Muscle of leg (tissue), 11 donors: ENCODE data around the gene CXCL1. TPM values are rescaled to one million over a fixed set of nuclear protein-coding genes. Genes with fewer than 3 reads are reported as not detected.

ENCODE experiments used
- DNase-seq: peaks from one replicate; pipeline ENCODE4 v3.0.0; 2013
- H3K27ac ChIP-seq: one replicate; pipeline ENCODE4 v1.5.1; 2013; ENCODE audit warnings: mild to moderate bottlenecking, low read length, control low read depth
- H3K27me3 ChIP-seq: one replicate; pipeline ENCODE4 v1.6.1; 2013; ENCODE audit warnings: low read length; ENCODE audit not compliant: control insufficient read depth, insufficient read depth
- H3K36me3 ChIP-seq: one replicate; pipeline ENCODE4 v1.6.1; 2013; ENCODE audit warnings: low read length; ENCODE audit not compliant: control insufficient read depth, insufficient read depth
- H3K4me1 ChIP-seq: one replicate; pipeline ENCODE4 v1.6.1; 2013; ENCODE audit warnings: low read length; ENCODE audit not compliant: control insufficient read depth, insufficient read depth
- H3K4me3 ChIP-seq: one replicate; pipeline ENCODE4 v1.5.1; 2013; ENCODE audit warnings: low read length, control low read depth
- H3K9me3 ChIP-seq: replicated peaks from 2 replicates; pipeline ENCODE4 v1.6.1; 2013; ENCODE audit warnings: low read depth, low read length; ENCODE audit not compliant: control insufficient read depth
- WGBS: methylation state at CpG from one replicate; pipeline ENCODE4 v1.1.5; 2013; ENCODE audit warnings: missing lambda C conversion rate; ENCODE audit not compliant: insufficient coverage; 5-methylcytosine and 5-hydroxymethylcytosine counted together
- polyA plus RNA-seq, 8 donors: library from polyadenylated mRNA; unstranded; fragments of 120-200 nt; gene quantifications; one replicate each; pipeline versions ENCODE4 v1.2.1 to v1.2.3, GENCODE V29; 2013; ENCODE audit warnings: inconsistent platforms in 1 of 8, low replicate concordance in 1 of 8; ENCODE audit not compliant: insufficient read length in 8 of 8, insufficient read depth in 1 of 8
- total RNA-seq: library from RNA; stranded (reverse); fragments of 120-200 nt; gene quantifications from one replicate; pipeline ENCODE4 v1.2.4, GENCODE V29; 2013

The CXCL1 gene
- total and polyA plus RNA-seq, 9 donors = 0.13 to 1.2 (median 0.33) TPM; not detected in 1

DNA sequence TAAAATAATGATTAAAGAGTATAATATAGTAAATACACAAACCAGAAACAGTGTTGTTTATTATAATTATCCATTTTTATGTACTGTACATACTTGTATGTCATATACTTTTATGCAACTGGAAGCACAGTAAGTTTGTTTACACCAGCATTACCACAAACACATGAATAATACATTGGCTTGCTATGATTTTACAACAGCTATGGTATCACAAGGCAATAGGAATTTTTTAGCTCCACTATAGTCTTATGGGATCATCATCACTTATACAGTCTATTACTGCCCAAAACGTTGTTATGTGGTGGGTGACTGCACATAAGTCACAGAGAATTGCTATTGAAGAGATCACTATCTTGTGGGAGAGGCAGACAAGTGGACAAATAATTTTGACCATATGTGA lies 17.9 kb upstream of the CXCL1 start:
- no peaks in the 10 kb centered on the region for H3K36me3 ChIP-seq
- no peak for DNase-seq
- H3K4me3 ChIP-seq = no peak overlapping the region
- peaks cover 5% of the 10 kb centered on the region for H3K4me1 ChIP-seq
- H3K27ac ChIP-seq = no peak overlapping the region
- H3K27me3 ChIP-seq = peaks cover 6% of the 10 kb centered on the region
- no CpG with 5 or more reads among the region's 1 CpG for WGBS
- no peaks in the 10 kb centered on the region for H3K9me3 ChIP-seq

DNA sequence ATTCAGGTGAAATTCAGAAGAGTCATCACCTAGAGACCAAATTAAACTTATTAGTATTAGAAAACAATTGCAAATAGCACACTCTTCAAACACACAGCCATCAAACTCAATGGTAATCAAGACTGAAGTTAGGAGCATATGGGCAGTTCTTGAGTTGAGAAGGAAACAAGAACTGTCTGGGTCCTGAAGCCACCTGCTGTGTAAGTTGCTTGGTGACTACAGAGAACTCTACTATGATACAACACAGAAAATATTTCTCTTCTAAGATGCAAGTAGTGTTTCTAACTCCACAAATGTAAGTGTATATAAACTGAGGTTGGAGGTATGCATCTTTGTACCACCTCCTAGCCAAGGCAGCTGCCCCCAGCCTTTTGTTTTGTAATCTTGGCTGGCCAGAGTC lies 16.4 kb upstream of the CXCL1 start:
- Histone ChIP-seq H3K27ac (no peak overlapping the region), H3K36me3 (no peaks in the 10 kb centered on the region), H3K4me3 (no peak overlapping the region), H3K27me3 (peaks cover 6% of the 10 kb centered on the region), H3K9me3 (no peaks in the 10 kb centered on the region), H3K4me1 (peaks cover 5% of the 10 kb centered on the region)
- DNase-seq = no peak

DNA sequence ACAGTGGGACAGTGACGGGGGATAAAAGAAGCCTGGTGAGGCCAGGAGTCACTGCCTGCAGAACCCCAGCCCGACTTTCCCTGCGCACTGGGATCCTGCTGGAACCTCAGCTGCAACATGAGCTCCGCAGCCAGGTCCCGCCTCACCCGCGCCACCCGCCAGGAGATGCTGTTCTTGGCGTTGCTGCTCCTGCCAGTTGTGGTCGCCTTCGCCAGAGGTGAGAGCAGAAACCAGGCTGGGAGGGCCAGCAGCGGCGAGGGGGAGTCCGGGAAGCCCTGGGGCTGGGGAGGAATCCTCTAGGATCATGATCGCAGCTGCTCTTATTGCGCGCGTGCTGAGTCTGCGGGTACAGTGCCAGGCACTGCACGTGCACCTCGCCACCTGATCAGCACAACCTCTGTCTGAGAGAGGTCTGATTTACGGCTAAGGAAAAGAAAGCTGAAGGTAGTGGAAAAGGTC lies 15.9 kb upstream of the CXCL1 start, which contains the start of gene PF4V1:
Gene PF4V1 (plus strand): TSS at position 51 of the 459 bp plus-strand sequence. CDS start 67 bp downstream, at position 118.
- H3K9me3 ChIP-seq = no peaks in the 10 kb centered on the region
- DNase-seq = no peak
- H3K27me3 ChIP-seq = peaks cover 6% of the 10 kb centered on the region
- H3K4me3 ChIP-seq = no peak within 1 kb of the TSS
- WGBS = 5% methylated on average over 17 of the region's 22 CpGs
- no peak within 1 kb of the TSS for H3K27ac ChIP-seq
- peaks cover 5% of the 10 kb centered on the region for H3K4me1 ChIP-seq
- H3K36me3 ChIP-seq = no peaks in the 10 kb centered on the region

- H3K9me3 ChIP-seq = no peaks in the 10 kb centered on the region
- DNase-seq = no peak
- no peaks in the 10 kb centered on the region for H3K36me3 ChIP-seq
- peaks cover 6% of the 10 kb centered on the region for H3K27me3 ChIP-seq
- peaks cover 5% of the 10 kb centered on the region for H3K4me1 ChIP-seq
- WGBS = 26% methylated on average over 4 of the region's 8 CpGs
- H3K4me3 ChIP-seq = no peak overlapping the region
- no peak overlapping the region for H3K27ac ChIP-seq
These were observed 15.3 kb upstream of the CXCL1 start for GRCh38 chr4:73853718-73854473.

GRCh38 chr4:73855406-73855805 lies 13.8 kb upstream of the CXCL1 start:
- H3K9me3 ChIP-seq = no peaks in the 10 kb centered on the region
- no peaks in the 10 kb centered on the region for H3K36me3 ChIP-seq
- no peak for DNase-seq
- H3K27ac ChIP-seq = no peak overlapping the region
- peaks cover 5% of the 10 kb centered on the region for H3K4me1 ChIP-seq
- no peak overlapping the region for H3K4me3 ChIP-seq
- WGBS = no CpG with 5 or more reads among the region's 4 CpGs
- peaks cover 6% of the 10 kb centered on the region for H3K27me3 ChIP-seq

GRCh38 chr4:73856518-73856917 lies 12.7 kb upstream of the CXCL1 start:
- H3K36me3 ChIP-seq = no peaks in the 10 kb centered on the region
- no peak overlapping the region for H3K27ac ChIP-seq
- no peak for DNase-seq
- H3K9me3 ChIP-seq = no peaks in the 10 kb centered on the region
- H3K4me3 ChIP-seq = no peak overlapping the region
- H3K4me1 ChIP-seq = peaks cover 5% of the 10 kb centered on the region
- H3K27me3 ChIP-seq = peaks cover 6% of the 10 kb centered on the region

GRCh38 chr4:73859614-73860088 lies 9.5 kb upstream of the CXCL1 start:
- no peak overlapping the region for H3K4me3 ChIP-seq
- no peaks in the 10 kb centered on the region for H3K27me3 ChIP-seq
- H3K36me3 ChIP-seq = no peaks in the 10 kb centered on the region
- no peaks in the 10 kb centered on the region for H3K9me3 ChIP-seq
- no peak overlapping the region for H3K27ac ChIP-seq
- H3K4me1 ChIP-seq = no peaks in the 10 kb centered on the region
- peak; percentile 12 for DNase-seq

GRCh38 chr4:73860181-73860580 lies 9.0 kb upstream of the CXCL1 start:
- DNase-seq = no peak
- Histone ChIP-seq H3K27me3 (no peaks in the 10 kb centered on the region), H3K4me1 (no peaks in the 10 kb centered on the region), H3K4me3 (no peak overlapping the region), H3K9me3 (no peaks in the 10 kb centered on the region), H3K36me3 (no peaks in the 10 kb centered on the region), H3K27ac (no peak overlapping the region)
- no CpG with 5 or more reads among the region's 4 CpGs for WGBS

GRCh38 chr4:73860917-73861316 lies 8.3 kb upstream of the CXCL1 start:
- Histone ChIP-seq H3K4me3 (no peak overlapping the region), H3K9me3 (no peaks in the 10 kb centered on the region), H3K4me1 (no peaks in the 10 kb centered on the region), H3K36me3 (no peaks in the 10 kb centered on the region), H3K27ac (no peak overlapping the region), H3K27me3 (no peaks in the 10 kb centered on the region)
- DNase-seq = no peak
- WGBS = no CpG with 5 or more reads among the region's 3 CpGs

DNA sequence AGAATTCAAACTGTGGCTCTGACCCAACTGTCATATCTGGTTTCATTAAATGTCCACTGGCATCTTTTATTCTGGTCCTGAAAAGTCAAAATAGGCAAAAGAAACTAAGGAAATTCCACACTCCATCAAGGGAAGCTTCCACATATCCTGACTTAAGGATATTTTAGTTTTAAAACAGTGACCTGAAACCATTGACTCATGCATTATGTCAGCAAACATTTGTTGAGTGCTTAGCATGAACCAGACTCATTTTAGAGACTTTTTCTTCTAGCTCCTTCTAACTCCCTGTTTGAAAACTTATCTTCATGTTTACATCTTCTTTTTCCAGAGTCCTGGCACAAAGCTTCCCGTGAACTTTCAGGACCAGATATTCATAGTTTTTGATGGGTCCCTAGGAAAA lies 6.9 kb upstream of the CXCL1 start:
- Histone ChIP-seq H3K27ac (no peak overlapping the region), H3K4me1 (no peaks in the 10 kb centered on the region), H3K36me3 (no peaks in the 10 kb centered on the region), H3K4me3 (no peak overlapping the region), H3K9me3 (no peaks in the 10 kb centered on the region), H3K27me3 (no peaks in the 10 kb centered on the region)
- WGBS = no CpG with 5 or more reads among the region's 1 CpG
- no peak for DNase-seq

DNA sequence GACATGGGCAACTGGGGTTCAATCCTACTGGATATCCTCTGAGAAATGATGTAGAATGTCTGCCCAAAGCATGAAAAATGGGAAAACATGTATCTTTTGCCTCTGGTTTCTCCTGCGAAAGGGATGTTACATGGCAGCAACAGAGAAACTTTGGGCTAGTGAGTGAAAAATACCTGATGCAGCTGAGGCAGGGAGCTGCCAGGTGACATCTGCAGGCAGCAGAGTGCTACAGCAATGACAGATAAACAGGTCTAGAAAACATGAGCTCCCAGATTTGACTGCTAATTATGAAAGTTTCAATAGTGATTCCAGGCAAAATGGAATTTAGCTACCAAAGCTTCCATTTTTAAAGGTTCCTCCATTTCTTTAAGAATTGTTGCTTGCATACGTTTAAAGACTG lies 4.8 kb upstream of the CXCL1 start:
- WGBS = 67% methylated on average over 1 of the region's 2 CpGs
- Histone ChIP-seq H3K4me1 (peaks cover 7% of the 10 kb centered on the region), H3K9me3 (no peaks in the 10 kb centered on the region)

More for the DNA sequence above, 4.8 kb upstream of the CXCL1 start:
- H3K36me3 ChIP-seq = no peaks in the 10 kb centered on the region
- H3K4me3 ChIP-seq = no peak overlapping the region
- H3K27ac ChIP-seq = no peak overlapping the region
- peaks cover 10% of the 10 kb centered on the region for H3K27me3 ChIP-seq
- DNase-seq = no peak
